GM12878 (cell line): ENCODE results near the gene PLEKHM2. TPM values are rescaled to one million over a fixed set of nuclear protein-coding genes. Genes with fewer than 3 reads are reported as not detected.

ENCODE experiments used
- EZH2 ChIP-seq: IDR thresholded peaks from 2 replicates; pipeline ENCODE4 v1.6.1; 2012; ENCODE audit warnings: low read depth, mild to moderate bottlenecking, control low read depth, inconsistent platforms, low read length, borderline replicate concordance; ENCODE audit not compliant: control insufficient read depth
- HDAC6 ChIP-seq: fragments of 200-600 bp; sonication (generic); IDR thresholded peaks from one replicate; pipeline ENCODE4 v1.8.0; 2017; ENCODE audit warnings: antibody characterized with exemption; ENCODE audit not compliant: unreplicated experiment
- MTA3 ChIP-seq: IDR thresholded peaks from 2 replicates; pipeline ENCODE4 v1.6.1; 2012; ENCODE audit warnings: low read length, inconsistent platforms, borderline replicate concordance
- MYC ChIP-seq: IDR thresholded peaks from 2 replicates; pipeline ENCODE4 v1.6.1; 2011; ENCODE audit warnings: mild to moderate bottlenecking, low read length, moderate library complexity, inconsistent platforms; ENCODE audit not compliant: insufficient read depth, insufficient replicate concordance, insufficient read length, severe bottlenecking
- NR2C2 ChIP-seq: IDR thresholded peaks from 2 replicates; pipeline ENCODE4 v1.6.1; 2011; ENCODE audit warnings: borderline replicate concordance, low read depth; ENCODE audit not compliant: control insufficient read depth, insufficient read length
- PML ChIP-seq: IDR thresholded peaks from 2 replicates; pipeline ENCODE4 v1.6.1; 2012; ENCODE audit warnings: low read length, inconsistent platforms
- POLR2AphosphoS2 ChIP-seq: IDR thresholded peaks from 2 replicates; pipeline ENCODE4 v1.6.1; 2011; ENCODE audit warnings: low read depth, mild to moderate bottlenecking, low read length, improper control_type of control experiment, moderate library complexity
- POU2F2 ChIP-seq: IDR thresholded peaks from 3 replicates; pipeline ENCODE4 v1.6.1; 2011; ENCODE audit warnings: low read depth, mild to moderate bottlenecking, low read length, borderline replicate concordance
- RCOR1 ChIP-seq: conservative IDR thresholded peaks from 2 replicates; pipeline ENCODE4 v1.6.1; 2012; ENCODE audit warnings: low read depth, low read length, improper control_type of control experiment
- SREBF1 ChIP-seq: IDR thresholded peaks from 2 replicates; pipeline ENCODE4 v1.6.1; 2012; ENCODE audit warnings: mild to moderate bottlenecking, low read length
- STAT3 ChIP-seq: IDR thresholded peaks from 2 replicates; pipeline ENCODE4 v1.6.1; 2011; ENCODE audit warnings: low read depth, low read length, improper control_type of control experiment
- TCF3 ChIP-seq: IDR thresholded peaks from 2 replicates; pipeline ENCODE4 v1.6.1; 2012; ENCODE audit warnings: low read depth, mild to moderate bottlenecking, low read length, borderline replicate concordance; ENCODE audit not compliant: insufficient read depth
- WRNIP1 ChIP-seq: IDR thresholded peaks from 2 replicates; pipeline ENCODE4 v1.6.1; 2011; ENCODE audit warnings: low read depth, low read length, improper control_type of control experiment, borderline replicate concordance
- YBX1 ChIP-seq: fragments of 450-650 bp; IDR thresholded peaks from 2 replicates; pipeline ENCODE4 v1.6.1; 2016; ENCODE audit warnings: antibody characterized with exemption
- ZNF207 ChIP-seq: fragments of 450-650 bp; IDR thresholded peaks from 2 replicates; pipeline ENCODE4 v1.6.1; 2014; ENCODE audit warnings: antibody characterized with exemption, mild to moderate bottlenecking, borderline replicate concordance
- ZSCAN29 ChIP-seq: fragments of 450-650 bp; IDR thresholded peaks from 2 replicates; pipeline ENCODE4 v1.6.1; 2017; ENCODE audit warnings: mild to moderate bottlenecking, moderate library complexity
- polyA plus RNA-seq, 11 experiments: library from polyadenylated mRNA; depleted of rRNA in 4 of 11; unstranded in 6 of 11; stranded (reverse) in 5 of 11; fragments of >200 nt; fragmentation: Nextera tagmentation in 4 of 11; fragmentation: Illumina TruSeq in 1 of 11; extraction: Ambion mirVana in 4 of 11; extraction: Trizol in 1 of 11; gene quantifications; 1 replicate in 1 of 11; 2 replicates in 10 of 11; pipeline versions ENCODE4 v1.2.1 to v1.2.3, GENCODE V29; 2011 to 2016; ENCODE audit warnings: inconsistent platforms in 2 of 11, missing spikeins in 2 of 11, low read depth in 1 of 11
- total RNA-seq, 4 experiments: library from RNA; depleted of rRNA in 3 of 4; stranded (reverse); fragments of >200 nt in 3 of 4; fragmentation: Illumina TruSeq in 1 of 4; extraction: Trizol in 1 of 4; gene quantifications; 2 replicates each; pipeline versions ENCODE4 v1.2.1 to v1.2.3, GENCODE V29; 2013 to 2021
- TF ChIP-seq, protein P1 (sequence below): IDR thresholded peaks from 2 replicates; pipeline ENCODE4 v1.6.1; 2011; ENCODE audit warnings: mild to moderate bottlenecking, low read depth, low read length, moderate library complexity; ENCODE audit not compliant: insufficient replicate concordance
- TF ChIP-seq, protein P2 (sequence below): fragments of 450-650 bp; IDR thresholded peaks from 2 replicates; pipeline ENCODE4 v1.6.1; 2017; ENCODE audit warnings: antibody characterized with exemption, mild to moderate bottlenecking, moderate library complexity
- TF ChIP-seq, protein P3 (sequence below): fragments of 150-350 bp; IDR thresholded peaks from 2 replicates; pipeline ENCODE4 v1.6.1; 2014; ENCODE audit warnings: mild to moderate bottlenecking, low read depth, low read length
- TF ChIP-seq, protein P4 (sequence below): fragments of 450-650 bp; formaldehyde crosslinking; IDR thresholded peaks from 2 replicates; pipeline ENCODE4 v1.4.0; 2022; ENCODE audit warnings: mild to moderate bottlenecking, moderate library complexity

Gene PLEKHM2
- total and polyA plus RNA-seq, 10 of the 15 experiments (the other 5 are each of a cell fraction or from before 2014, with no cell fraction given) = 0.37 to 55.2 (median 19.3) TPM

DNA sequence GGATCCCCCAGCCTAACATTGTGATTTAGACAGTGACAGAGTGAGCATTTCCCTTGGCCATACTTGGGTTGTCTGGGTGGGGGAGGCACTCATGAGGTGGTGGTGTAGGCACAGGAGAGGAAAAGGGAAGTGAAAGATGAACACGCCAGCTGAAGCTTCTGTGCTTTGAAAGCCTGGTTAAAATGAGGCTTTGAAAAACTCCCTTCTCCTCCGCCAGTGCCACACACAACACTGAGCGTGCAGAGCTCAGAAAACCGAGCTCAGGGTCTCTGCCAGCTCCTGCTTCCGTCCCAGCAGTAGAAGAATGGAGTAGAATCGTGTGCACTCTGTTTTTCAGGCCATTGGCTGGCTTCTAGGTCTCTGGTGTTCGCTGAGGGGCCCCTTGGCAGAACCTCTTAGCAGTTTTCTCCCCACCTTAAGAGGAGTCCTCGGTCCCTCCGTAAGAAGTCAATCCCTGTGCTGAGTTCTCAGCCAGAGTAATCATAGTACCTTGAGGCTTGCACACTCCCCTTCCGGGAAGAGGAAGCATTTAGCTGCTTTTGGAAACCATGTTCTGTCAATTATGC is 12.9 kb downstream of the PLEKHM2 start (continued):
- TF ChIP-seq MYC = no peak
- TF ChIP-seq RCOR1 = 0 out of 2 replicates have a peak, but pooled peaks have one; percentile 85
- TF ChIP-seq MTA3 = no peak; the same call in 1 of the 2 replicates
- TF ChIP-seq, protein P1, sequence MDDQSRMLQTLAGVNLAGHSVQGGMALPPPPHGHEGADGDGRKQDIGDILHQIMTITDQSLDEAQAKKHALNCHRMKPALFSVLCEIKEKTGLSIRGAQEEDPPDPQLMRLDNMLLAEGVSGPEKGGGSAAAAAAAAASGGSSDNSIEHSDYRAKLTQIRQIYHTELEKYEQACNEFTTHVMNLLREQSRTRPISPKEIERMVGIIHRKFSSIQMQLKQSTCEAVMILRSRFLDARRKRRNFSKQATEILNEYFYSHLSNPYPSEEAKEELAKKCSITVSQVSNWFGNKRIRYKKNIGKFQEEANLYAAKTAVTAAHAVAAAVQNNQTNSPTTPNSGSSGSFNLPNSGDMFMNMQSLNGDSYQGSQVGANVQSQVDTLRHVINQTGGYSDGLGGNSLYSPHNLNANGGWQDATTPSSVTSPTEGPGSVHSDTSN = peak; percentile 64
- TF ChIP-seq, protein P2, sequence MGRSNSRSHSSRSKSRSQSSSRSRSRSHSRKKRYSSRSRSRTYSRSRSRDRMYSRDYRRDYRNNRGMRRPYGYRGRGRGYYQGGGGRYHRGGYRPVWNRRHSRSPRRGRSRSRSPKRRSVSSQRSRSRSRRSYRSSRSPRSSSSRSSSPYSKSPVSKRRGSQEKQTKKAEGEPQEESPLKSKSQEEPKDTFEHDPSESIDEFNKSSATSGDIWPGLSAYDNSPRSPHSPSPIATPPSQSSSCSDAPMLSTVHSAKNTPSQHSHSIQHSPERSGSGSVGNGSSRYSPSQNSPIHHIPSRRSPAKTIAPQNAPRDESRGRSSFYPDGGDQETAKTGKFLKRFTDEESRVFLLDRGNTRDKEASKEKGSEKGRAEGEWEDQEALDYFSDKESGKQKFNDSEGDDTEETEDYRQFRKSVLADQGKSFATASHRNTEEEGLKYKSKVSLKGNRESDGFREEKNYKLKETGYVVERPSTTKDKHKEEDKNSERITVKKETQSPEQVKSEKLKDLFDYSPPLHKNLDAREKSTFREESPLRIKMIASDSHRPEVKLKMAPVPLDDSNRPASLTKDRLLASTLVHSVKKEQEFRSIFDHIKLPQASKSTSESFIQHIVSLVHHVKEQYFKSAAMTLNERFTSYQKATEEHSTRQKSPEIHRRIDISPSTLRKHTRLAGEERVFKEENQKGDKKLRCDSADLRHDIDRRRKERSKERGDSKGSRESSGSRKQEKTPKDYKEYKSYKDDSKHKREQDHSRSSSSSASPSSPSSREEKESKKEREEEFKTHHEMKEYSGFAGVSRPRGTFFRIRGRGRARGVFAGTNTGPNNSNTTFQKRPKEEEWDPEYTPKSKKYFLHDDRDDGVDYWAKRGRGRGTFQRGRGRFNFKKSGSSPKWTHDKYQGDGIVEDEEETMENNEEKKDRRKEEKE = no peak
- TF ChIP-seq POLR2AphosphoS2 = no peak
- no peak for TF ChIP-seq ZNF207
- TF ChIP-seq TCF3 = 0 out of 2 replicates have a peak, but pooled peaks have one; percentile 15
- no peak for TF ChIP-seq EZH2
- TF ChIP-seq POU2F2 = peak; percentile 84; the same call in 2 of the 3 replicates
- TF ChIP-seq ZSCAN29 = no peak
- TF ChIP-seq HDAC6 = no peak
- no peak for TF ChIP-seq NR2C2
- no peak for TF ChIP-seq PML
- TF ChIP-seq STAT3 = 0 out of 2 replicates have a peak, but pooled peaks have one; percentile 76
- TF ChIP-seq, protein P3, sequence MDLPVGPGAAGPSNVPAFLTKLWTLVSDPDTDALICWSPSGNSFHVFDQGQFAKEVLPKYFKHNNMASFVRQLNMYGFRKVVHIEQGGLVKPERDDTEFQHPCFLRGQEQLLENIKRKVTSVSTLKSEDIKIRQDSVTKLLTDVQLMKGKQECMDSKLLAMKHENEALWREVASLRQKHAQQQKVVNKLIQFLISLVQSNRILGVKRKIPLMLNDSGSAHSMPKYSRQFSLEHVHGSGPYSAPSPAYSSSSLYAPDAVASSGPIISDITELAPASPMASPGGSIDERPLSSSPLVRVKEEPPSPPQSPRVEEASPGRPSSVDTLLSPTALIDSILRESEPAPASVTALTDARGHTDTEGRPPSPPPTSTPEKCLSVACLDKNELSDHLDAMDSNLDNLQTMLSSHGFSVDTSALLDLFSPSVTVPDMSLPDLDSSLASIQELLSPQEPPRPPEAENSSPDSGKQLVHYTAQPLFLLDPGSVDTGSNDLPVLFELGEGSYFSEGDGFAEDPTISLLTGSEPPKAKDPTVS = no peak
- no peak for TF ChIP-seq SREBF1
- 0 out of 2 replicates have a peak, but pooled peaks have one; percentile 34 for TF ChIP-seq WRNIP1
- no peak for TF ChIP-seq YBX1
- TF ChIP-seq, protein P4, sequence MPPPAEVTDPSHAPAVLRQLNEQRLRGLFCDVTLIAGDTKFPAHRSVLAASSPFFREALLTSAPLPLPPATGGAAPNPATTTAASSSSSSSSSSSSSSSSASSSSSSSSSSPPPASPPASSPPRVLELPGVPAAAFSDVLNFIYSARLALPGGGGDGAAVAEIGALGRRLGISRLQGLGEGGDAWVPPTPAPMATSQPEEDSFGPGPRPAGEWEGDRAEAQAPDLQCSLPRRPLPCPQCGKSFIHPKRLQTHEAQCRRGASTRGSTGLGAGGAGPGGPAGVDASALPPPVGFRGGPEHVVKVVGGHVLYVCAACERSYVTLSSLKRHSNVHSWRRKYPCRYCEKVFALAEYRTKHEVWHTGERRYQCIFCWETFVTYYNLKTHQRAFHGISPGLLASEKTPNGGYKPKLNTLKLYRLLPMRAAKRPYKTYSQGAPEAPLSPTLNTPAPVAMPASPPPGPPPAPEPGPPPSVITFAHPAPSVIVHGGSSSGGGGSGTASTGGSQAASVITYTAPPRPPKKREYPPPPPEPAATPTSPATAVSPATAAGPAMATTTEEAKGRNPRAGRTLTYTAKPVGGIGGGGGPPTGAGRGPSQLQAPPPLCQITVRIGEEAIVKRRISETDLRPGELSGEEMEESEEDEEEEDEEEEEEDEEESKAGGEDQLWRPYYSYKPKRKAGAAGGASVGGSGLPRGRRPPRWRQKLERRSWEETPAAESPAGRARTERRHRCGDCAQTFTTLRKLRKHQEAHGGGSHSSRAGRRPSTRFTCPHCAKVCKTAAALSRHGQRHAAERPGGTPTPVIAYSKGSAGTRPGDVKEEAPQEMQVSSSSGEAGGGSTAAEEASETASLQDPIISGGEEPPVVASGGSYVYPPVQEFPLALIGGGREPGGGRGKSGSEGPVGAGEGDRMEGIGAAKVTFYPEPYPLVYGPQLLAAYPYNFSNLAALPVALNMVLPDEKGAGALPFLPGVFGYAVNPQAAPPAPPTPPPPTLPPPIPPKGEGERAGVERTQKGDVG (CRISPR knock-in tag) = no peak
